ENCODE measurements around the gene CALU.

- TF ChIP-seq CTCF (IDR thresholded peaks at IDR 0.05; ENCODE audit: insufficient read depth, low read length, poor library complexity, severe bottlenecking), result no peak
- no peak for TF ChIP-seq EZH2phosphoT487 (conservative IDR thresholded peaks at IDR 0.05; ENCODE audit: low read length)
Measured at GRCh38 chr7:128718967-128719642, 20.1 kb upstream of the CALU start.

Measured in SU-DHL-6 (cell line).